H9 (cell line): ENCODE data around the gene RAD18. TPM values are rescaled to one million over a fixed set of nuclear protein-coding genes. Genes with fewer than 3 reads are reported as not detected.

Experiments used
- DNase-seq: peaks from one replicate; pipeline ENCODE4 v3.0.0-alpha.2; 2017
- H2AFZ ChIP-seq: one replicate; pipeline ENCODE4 v1.6.1; 2013; ENCODE audit warnings: mild to moderate bottlenecking, low read length, control low read depth, moderate library complexity
- H2AK5ac ChIP-seq: 2 replicates; pipeline ENCODE4 v1.6.1; 2013; ENCODE audit warnings: low read length, control low read depth, mixed read lengths; ENCODE audit not compliant: insufficient read length
- H2BK120ac ChIP-seq: one replicate; pipeline ENCODE4 v1.6.1; 2013; ENCODE audit warnings: low read depth, mild to moderate bottlenecking, low read length, control low read depth, inconsistent platforms; ENCODE audit not compliant: poor library complexity, severe bottlenecking
- H2BK12ac ChIP-seq: 2 replicates; pipeline ENCODE4 v1.6.1; 2013; ENCODE audit warnings: low read length, control low read depth, mixed read lengths, low read depth; ENCODE audit not compliant: insufficient read length
- H2BK15ac ChIP-seq: 2 replicates; pipeline ENCODE4 v1.6.1; 2013; ENCODE audit warnings: low read depth, low read length, control low read depth
- H2BK20ac ChIP-seq: one replicate; pipeline ENCODE4 v1.6.1; 2013; ENCODE audit warnings: low read depth, mild to moderate bottlenecking, low read length, control low read depth, inconsistent platforms; ENCODE audit not compliant: poor library complexity, severe bottlenecking
- H2BK5ac ChIP-seq: 2 replicates; pipeline ENCODE4 v1.6.1; 2013; ENCODE audit warnings: low read length, control low read depth, mixed read lengths; ENCODE audit not compliant: insufficient read length
- H3K14ac ChIP-seq: 2 replicates; pipeline ENCODE4 v1.6.1; 2013; ENCODE audit warnings: low read length, control low read depth; ENCODE audit not compliant: insufficient read depth
- H3K18ac ChIP-seq: 2 replicates; pipeline ENCODE4 v1.6.1; 2013; ENCODE audit warnings: low read depth, mild to moderate bottlenecking, mixed read lengths, low read length, control low read depth; ENCODE audit not compliant: insufficient read length
- H3K23ac ChIP-seq: 2 replicates; pipeline ENCODE4 v1.6.1; 2013; ENCODE audit warnings: low read length, control low read depth, mixed read lengths, low read depth; ENCODE audit not compliant: insufficient read length
- H3K23me2 ChIP-seq: 2 replicates; pipeline ENCODE4 v1.6.1; 2013; ENCODE audit warnings: low read depth, mild to moderate bottlenecking, mixed read lengths, low read length, control low read depth; ENCODE audit not compliant: insufficient read length, poor library complexity, severe bottlenecking
- H3K27ac ChIP-seq: 2 replicates; pipeline ENCODE4 v1.5.1; 2013; ENCODE audit warnings: low read length, control low read depth, mixed read lengths, low read depth; ENCODE audit not compliant: insufficient read length
- H3K27me3 ChIP-seq: 2 replicates; pipeline ENCODE4 v1.6.1; 2013; ENCODE audit warnings: low read length, control low read depth, inconsistent platforms; ENCODE audit not compliant: insufficient read depth
- H3K4ac ChIP-seq: 2 replicates; pipeline ENCODE4 v1.6.1; 2013; ENCODE audit warnings: low read depth, mild to moderate bottlenecking, control low read depth, inconsistent platforms, low read length, moderate library complexity
- H3K4me1 ChIP-seq: 2 replicates; pipeline ENCODE4 v1.6.1; 2013; ENCODE audit warnings: low read length, control low read depth, inconsistent platforms; ENCODE audit not compliant: insufficient read depth
- H3K4me2 ChIP-seq: 2 replicates; pipeline ENCODE4 v1.6.1; 2013; ENCODE audit warnings: low read length, control low read depth, mixed read lengths; ENCODE audit not compliant: insufficient read length, insufficient read depth
- H3K56ac ChIP-seq: 2 replicates; pipeline ENCODE4 v1.6.1; 2013; ENCODE audit warnings: low read depth, mild to moderate bottlenecking, mixed read lengths, low read length, control low read depth; ENCODE audit not compliant: insufficient read length
- H3K79me1 ChIP-seq: 2 replicates; pipeline ENCODE4 v1.6.1; 2013; ENCODE audit warnings: low read depth, mild to moderate bottlenecking, moderate library complexity, low read length, control low read depth, inconsistent platforms; ENCODE audit not compliant: insufficient read depth, poor library complexity, severe bottlenecking
- H3K79me2 ChIP-seq: 2 replicates; pipeline ENCODE4 v1.6.1; 2013; ENCODE audit warnings: low read length, control low read depth, inconsistent platforms; ENCODE audit not compliant: insufficient read depth
- H3K9ac ChIP-seq: 2 replicates; pipeline ENCODE4 v1.6.1; 2013; ENCODE audit warnings: low read length, control low read depth, mixed read lengths; ENCODE audit not compliant: insufficient read length; ENCODE audit errors: extremely low read depth
- H3K9me3 ChIP-seq: one replicate; pipeline ENCODE4 v1.6.1; 2013; ENCODE audit warnings: low read depth, low read length, inconsistent platforms; ENCODE audit not compliant: control insufficient read depth
- H3T11ph ChIP-seq: one replicate; pipeline ENCODE4 v1.6.1; 2013; ENCODE audit warnings: mild to moderate bottlenecking, low read length, control low read depth, inconsistent platforms
- H4K20me1 ChIP-seq: one replicate; pipeline ENCODE4 v1.6.1; 2013; ENCODE audit not compliant: control insufficient read depth, insufficient read length, insufficient read depth
- H4K5ac ChIP-seq: 2 replicates; pipeline ENCODE4 v1.6.1; 2013; ENCODE audit warnings: low read depth, mild to moderate bottlenecking, mixed read lengths, low read length, control low read depth; ENCODE audit not compliant: insufficient read length
- H4K8ac ChIP-seq: replicated peaks from 2 replicates; pipeline ENCODE4 v1.6.1; 2013; ENCODE audit warnings: low read length, control low read depth, mixed read lengths, low read depth; ENCODE audit not compliant: insufficient read length
- H4K91ac ChIP-seq: 2 replicates; pipeline ENCODE4 v1.6.1; 2013; ENCODE audit warnings: low read depth, mild to moderate bottlenecking, moderate library complexity, mixed read lengths, low read length, control low read depth; ENCODE audit not compliant: insufficient read length
- H3K27ac Mint-ChIP-seq, 3 experiments: 2 replicates in 2 of 3; 3 replicates in 1 of 3; pipeline ENCODE4 v1.8.0; 2020 to 2021; ENCODE audit warnings: mixed read lengths in 3 of 3, mild to moderate bottlenecking in 1 of 3, moderate library complexity in 1 of 3
- H3K27me3 Mint-ChIP-seq: 2 replicates; pipeline ENCODE4 v1.8.0; 2021; ENCODE audit warnings: low read depth, mild to moderate bottlenecking, moderate library complexity, mixed read lengths
- H3K36me3 Mint-ChIP-seq, 3 experiments: 2 replicates in 2 of 3; 3 replicates in 1 of 3; pipeline ENCODE4 v1.8.0; 2020 to 2021; ENCODE audit warnings: low read depth in 3 of 3, mixed read lengths in 3 of 3; ENCODE audit not compliant: insufficient read depth in 1 of 3
- H3K4me1 Mint-ChIP-seq, 2 experiments: 2 replicates each; pipeline ENCODE4 v1.8.0; 2020; ENCODE audit warnings: mixed read lengths in 2 of 2
- H3K4me3 Mint-ChIP-seq, 2 experiments: 2 replicates in 1 of 2; 3 replicates in 1 of 2; pipeline ENCODE4 v1.8.0; 2020 to 2021; ENCODE audit warnings: mild to moderate bottlenecking in 2 of 2, mixed read lengths in 2 of 2, moderate library complexity in 1 of 2
- H3K9me3 Mint-ChIP-seq, 2 experiments: 2 replicates in 1 of 2; 3 replicates in 1 of 2; pipeline ENCODE4 v1.8.0; 2020; ENCODE audit warnings: mild to moderate bottlenecking in 2 of 2, mixed read lengths in 2 of 2, moderate library complexity in 1 of 2
- CTCF ChIP-seq: fragments of 200-600 bp; sonication (generic); conservative IDR thresholded peaks from 3 replicates; pipeline ENCODE4 v1.8.0; 2021; ENCODE audit warnings: antibody characterized with exemption, mild to moderate bottlenecking
- WGBS: extraction: QIAGEN DNeasy Blood & Tissue Kit; methylation state at CpG from one replicate; pipeline ENCODE4 v1.1.7; 2013; ENCODE audit warnings: missing lambda C conversion rate, low lambda C conversion rate, mixed read lengths; ENCODE audit not compliant: insufficient read length; ENCODE audit errors: extremely low coverage; 5-methylcytosine and 5-hydroxymethylcytosine counted together
- total RNA-seq: library from RNA; stranded (reverse); gene quantifications from 2 replicates; pipeline ENCODE4 v1.2.1, GENCODE V29; 2021

Gene RAD18
- total RNA-seq, 1 experiment from 2014 or later = 27.8 TPM

GRCh38 chr3:8980756-8981257 lies 17.5 kb upstream of the RAD18 start:
- DNase-seq = no peak
- Histone ChIP-seq H2AFZ (no peak overlapping the region), H2BK12ac (no peak overlapping the region), H3K79me1 (no peaks in the 10 kb centered on the region), H4K5ac (no peak overlapping the region), H2BK15ac (no peak overlapping the region), H3K4me2 (no peak overlapping the region), H3K9me3 (no peaks in the 10 kb centered on the region), H3K23me2 (no peaks in the 10 kb centered on the region), H3K23ac (no peak overlapping the region), H2AK5ac (no peak overlapping the region), H3K4ac (no peak overlapping the region), H4K91ac (no peak overlapping the region), H3K27me3 (no peaks in the 10 kb centered on the region), H2BK20ac (no peak overlapping the region), H3K56ac (no peak overlapping the region), H3T11ph (no peak overlapping the region), H4K8ac (no peak overlapping the region), H3K9ac (no peak overlapping the region), H2BK120ac (no peak overlapping the region), H3K79me2 (no peaks in the 10 kb centered on the region), H3K4me1 (no peaks in the 10 kb centered on the region; the same call in 1 of the 2 replicates), H3K14ac (no peak overlapping the region), H4K20me1 (no peaks in the 10 kb centered on the region), H3K18ac (no peak overlapping the region), H3K27ac (no peak overlapping the region), H2BK5ac (no peak overlapping the region)
- TF ChIP-seq CTCF = no peak
- H3K4me3 Mint-ChIP-seq = no peak overlapping the region
- H3K9me3 Mint-ChIP-seq = peaks cover 0 to 5% of the 10 kb centered on the region in 2 experiments; a peak in 2 of 5 replicates
- WGBS = no CpG with 5 or more reads among the region's 6 CpGs
- no peak overlapping the region for H3K27ac Mint-ChIP-seq
- H3K27me3 Mint-ChIP-seq = peaks cover 26% of the 10 kb centered on the region
- 0 out of 7 replicates have a peak, but pooled peaks cover 0 to 1% (median 0%) of the 10 kb centered on the region in 3 experiments for H3K36me3 Mint-ChIP-seq
- peaks cover under 1 to 1% of the 10 kb centered on the region in 2 experiments; a peak in 1 of 4 replicates for H3K4me1 Mint-ChIP-seq
